ENCODE results near the gene RAB5IF. TPM values are rescaled to one million over a fixed set of nuclear protein-coding genes. Genes with fewer than 3 reads are reported as not detected.

The RAB5IF gene
- total and polyA plus RNA-seq, 10 of the 15 experiments (the other 5 are each of a cell fraction or from before 2014, with no cell fraction given): 19.4 to 246 (median 92.0) TPM

GRCh38 chr20:36569847-36570429, 35.6 kb upstream of the RAB5IF start:
- ATAC-seq (no peak), DNase-seq (ENCODE audit: low read depth, low spot score) (no peak), FAIRE-seq (no peak)
- POLR2A ChIA-PET: interaction anchor here (4.2 kb wide), 1 partner anchor 35 kb away, joined by 53 read pairs; the partner anchor contains the start of gene RAB5IF
- no TSS peak for BruUV-seq (replicated peaks)
- in situ Hi-C loops (cut with MboI) (no loop called here), intact Hi-C loops (cut with micrococcal nuclease; ENCODE audit: unreplicated experiment) (loop anchor here (10.0 kb wide), 1 partner anchor 105 kb away; no protein-coding TSS in a partner anchor)
- Histone ChIP-seq H3K4me2 (ENCODE audit: control insufficient read depth, insufficient read depth) (no peak overlapping the region), H3K27ac (ENCODE audit: control insufficient read depth, insufficient read depth) (no peak overlapping the region), H3K36me3 (ENCODE audit: control insufficient read depth in 2 of 2, insufficient read depth in 2 of 2, low read length in 1 of 2) (no peaks in the 10 kb centered on the region), H3K9ac (ENCODE audit: control insufficient read depth, insufficient read depth, low read length) (no peak overlapping the region), H3K4me3 (no peak overlapping the region), H2AFZ (ENCODE audit: control insufficient read depth, low read depth, low read length) (no peak overlapping the region), H3K4me1 (ENCODE audit: control insufficient read depth, insufficient read depth, low read length) (peaks cover 2% of the 10 kb centered on the region; the same call in 1 of the 2 replicates), H3K27me3 (replicated peaks in 1 of 2; ENCODE audit: control insufficient read depth in 2 of 2, insufficient read depth in 2 of 2, low read length in 1 of 2) (no peaks in the 10 kb centered on the region), H3K79me2 (ENCODE audit: control insufficient read depth, insufficient read depth, low read length) (peaks cover 16% of the 10 kb centered on the region), H3K9me3 (replicated peaks; ENCODE audit: control insufficient read depth, insufficient read depth, low read length) (peaks cover 5% of the 10 kb centered on the region; the same call in 2 of the 3 replicates), H4K20me1 (ENCODE audit: control insufficient read depth, insufficient read depth) (no peaks in the 10 kb centered on the region)
- RAD21 ChIA-PET (ENCODE audit: unreplicated experiment): no interaction called here
- 93% methylated on average over 7 of the region's 7 CpGs for WGBS (ENCODE audit: insufficient coverage, insufficient replicate concordance, low lambda C conversion rate, missing lambda C conversion rate)
- CTCF ChIA-PET: interaction anchor here (1.3 kb wide), 1 partner anchor 204 kb away, joined by 3 read pairs; the partner anchor contains the start of gene DSN1
- SMC1A ChIA-PET (ENCODE audit: uncharacterized antibody, unreplicated experiment): interaction anchor here (2.7 to 8.0 kb wide), 2 partner anchors 12 to 33 kb away, joined by 13 to 83 read pairs; partner anchors contain the start of gene RAB5IF
- TF ChIP-seq FOXM1 (IDR thresholded peaks at IDR 0.05; ENCODE audit: low read depth, low read length) (no peak), NR2C2 (IDR thresholded peaks at IDR 0.05; ENCODE audit: borderline replicate concordance, control insufficient read depth, insufficient read length, low read depth) (no peak), ATF2 (IDR thresholded peaks at IDR 0.05; ENCODE audit: low read length) (no peak), HDAC6 (IDR thresholded peaks at IDR 0.05; ENCODE audit: unreplicated experiment) (no peak), HSF1 (IDR thresholded peaks at IDR 0.05; ENCODE audit: low read depth, low read length) (no peak), EZH2 (IDR thresholded peaks at IDR 0.05; ENCODE audit: borderline replicate concordance, control insufficient read depth, low read depth, low read length) (no peak), MLLT1 (IDR thresholded peaks at IDR 0.05) (no peak), EP300 (IDR thresholded peaks at IDR 0.05; ENCODE audit: borderline replicate concordance in 1 of 2, control insufficient read depth in 1 of 2, low read depth in 2 of 2, low read length in 2 of 2) (no peak), PAX8 (IDR thresholded peaks at IDR 0.05) (no peak), ZNF384 (IDR thresholded peaks at IDR 0.05; ENCODE audit: borderline replicate concordance, low read depth, low read length) (no peak), RUNX3 (IDR thresholded peaks at IDR 0.05; ENCODE audit: low read length) (no peak), CUX1 (IDR thresholded peaks at IDR 0.05; ENCODE audit: insufficient replicate concordance, low read depth, low read length) (no peak), CBX5 (IDR thresholded peaks at IDR 0.05; ENCODE audit: low read depth) (no peak)

Measured in GM12878 (cell line).